SK-N-SH treated with all-trans-retinoic acid at 6 μM for 48 hours (cell line): ENCODE data around the gene RABGAP1.

Experiments
- ARNTL ChIP-seq: fragments of 450-650 bp; formaldehyde crosslinking; IDR thresholded peaks from 2 replicates; pipeline ENCODE4 v1.5.0; 2020; ENCODE audit warnings: low read depth, mild to moderate bottlenecking, moderate library complexity, borderline replicate concordance
- ZFP30 ChIP-seq: fragments of 450-650 bp; formaldehyde crosslinking; IDR thresholded peaks from 2 replicates; pipeline ENCODE4 v1.5.0; 2022; ENCODE audit warnings: mild to moderate bottlenecking, moderate library complexity
- ZNF565 ChIP-seq: fragments of 450-650 bp; formaldehyde crosslinking; conservative IDR thresholded peaks from 2 replicates; pipeline ENCODE4 v1.5.0; 2020; ENCODE audit warnings: low read depth, mild to moderate bottlenecking, moderate library complexity
- TF ChIP-seq, protein P1 (sequence below): fragments of 250-450 bp; sonication (Bioruptor Pico); IDR thresholded peaks from 2 replicates; pipeline ENCODE4 v1.8.0; 2020; ENCODE audit warnings: mild to moderate bottlenecking, moderate library complexity, borderline replicate concordance
- TF ChIP-seq, protein P2 (sequence below): fragments of 250-450 bp; sonication (Bioruptor Pico); IDR thresholded peaks from 2 replicates; pipeline ENCODE4 v1.5.1; 2020; ENCODE audit warnings: low read depth, mild to moderate bottlenecking, moderate library complexity

DNA sequence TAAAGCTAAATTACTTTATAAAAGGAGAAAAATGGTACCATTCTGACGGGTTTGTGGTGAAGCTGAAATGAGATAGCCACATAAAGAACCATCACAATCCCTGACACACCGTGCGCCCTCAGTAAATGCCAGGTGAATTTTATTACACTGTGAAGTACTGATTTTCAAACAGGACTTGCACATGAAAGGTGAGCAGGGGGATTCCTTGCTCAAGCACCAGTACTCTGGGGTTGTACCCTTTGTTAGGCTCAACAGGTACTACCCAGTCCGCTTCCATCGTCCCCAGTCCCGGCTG, 419 bp upstream of the RABGAP1 start:
- TF ChIP-seq ARNTL (no peak), ZFP30 (CRISPR knock-in tag) (no peak), ZNF565 (CRISPR knock-in tag) (no peak)
- TF ChIP-seq, protein P1, sequence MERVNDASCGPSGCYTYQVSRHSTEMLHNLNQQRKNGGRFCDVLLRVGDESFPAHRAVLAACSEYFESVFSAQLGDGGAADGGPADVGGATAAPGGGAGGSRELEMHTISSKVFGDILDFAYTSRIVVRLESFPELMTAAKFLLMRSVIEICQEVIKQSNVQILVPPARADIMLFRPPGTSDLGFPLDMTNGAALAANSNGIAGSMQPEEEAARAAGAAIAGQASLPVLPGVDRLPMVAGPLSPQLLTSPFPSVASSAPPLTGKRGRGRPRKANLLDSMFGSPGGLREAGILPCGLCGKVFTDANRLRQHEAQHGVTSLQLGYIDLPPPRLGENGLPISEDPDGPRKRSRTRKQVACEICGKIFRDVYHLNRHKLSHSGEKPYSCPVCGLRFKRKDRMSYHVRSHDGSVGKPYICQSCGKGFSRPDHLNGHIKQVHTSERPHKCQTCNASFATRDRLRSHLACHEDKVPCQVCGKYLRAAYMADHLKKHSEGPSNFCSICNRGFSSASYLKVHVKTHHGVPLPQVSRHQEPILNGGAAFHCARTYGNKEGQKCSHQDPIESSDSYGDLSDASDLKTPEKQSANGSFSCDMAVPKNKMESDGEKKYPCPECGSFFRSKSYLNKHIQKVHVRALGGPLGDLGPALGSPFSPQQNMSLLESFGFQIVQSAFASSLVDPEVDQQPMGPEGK (CRISPR knock-in tag): no peak
- TF ChIP-seq, protein P2, sequence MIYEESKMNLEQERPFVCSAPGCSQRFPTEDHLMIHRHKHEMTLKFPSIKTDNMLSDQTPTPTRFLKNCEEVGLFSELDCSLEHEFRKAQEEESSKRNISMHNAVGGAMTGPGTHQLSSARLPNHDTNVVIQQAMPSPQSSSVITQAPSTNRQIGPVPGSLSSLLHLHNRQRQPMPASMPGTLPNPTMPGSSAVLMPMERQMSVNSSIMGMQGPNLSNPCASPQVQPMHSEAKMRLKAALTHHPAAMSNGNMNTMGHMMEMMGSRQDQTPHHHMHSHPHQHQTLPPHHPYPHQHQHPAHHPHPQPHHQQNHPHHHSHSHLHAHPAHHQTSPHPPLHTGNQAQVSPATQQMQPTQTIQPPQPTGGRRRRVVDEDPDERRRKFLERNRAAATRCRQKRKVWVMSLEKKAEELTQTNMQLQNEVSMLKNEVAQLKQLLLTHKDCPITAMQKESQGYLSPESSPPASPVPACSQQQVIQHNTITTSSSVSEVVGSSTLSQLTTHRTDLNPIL (CRISPR knock-in tag): no peak
